ENCODE data around the gene TSHR.
"Not testable (repeated sequence)": the region's sequence is repeated elsewhere in the genome, so short reads cannot be mapped to it uniquely, and the experiment has no call there.

Gene TSHR

DNA sequence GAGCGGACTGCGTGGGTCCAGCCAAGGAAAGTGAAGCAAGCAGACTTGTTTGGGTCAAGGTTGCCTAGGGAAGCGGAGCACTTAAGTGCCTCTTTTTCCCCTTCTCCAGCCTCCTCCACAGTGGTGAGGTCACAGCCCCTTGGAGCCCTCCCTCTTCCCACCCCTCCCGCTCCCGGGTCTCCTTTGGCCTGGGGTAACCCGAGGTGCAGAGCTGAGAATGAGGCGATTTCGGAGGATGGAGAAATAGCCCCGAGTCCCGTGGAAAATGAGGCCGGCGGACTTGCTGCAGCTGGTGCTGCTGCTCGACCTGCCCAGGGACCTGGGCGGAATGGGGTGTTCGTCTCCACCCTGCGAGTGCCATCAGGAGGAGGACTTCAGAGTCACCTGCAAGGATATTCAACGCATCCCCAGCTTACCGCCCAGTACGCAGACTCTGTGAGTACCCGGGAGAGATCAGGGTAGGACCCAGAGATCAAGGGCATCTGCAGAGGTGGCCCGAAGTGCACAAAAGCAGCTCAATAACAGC is at the start of gene TSHR:
TSHR (plus strand) TSS at position 206 of the 526 bp plus-strand sequence; CDS start at position 266, 60 bp downstream.
- TF ChIP-seq, protein P1, sequence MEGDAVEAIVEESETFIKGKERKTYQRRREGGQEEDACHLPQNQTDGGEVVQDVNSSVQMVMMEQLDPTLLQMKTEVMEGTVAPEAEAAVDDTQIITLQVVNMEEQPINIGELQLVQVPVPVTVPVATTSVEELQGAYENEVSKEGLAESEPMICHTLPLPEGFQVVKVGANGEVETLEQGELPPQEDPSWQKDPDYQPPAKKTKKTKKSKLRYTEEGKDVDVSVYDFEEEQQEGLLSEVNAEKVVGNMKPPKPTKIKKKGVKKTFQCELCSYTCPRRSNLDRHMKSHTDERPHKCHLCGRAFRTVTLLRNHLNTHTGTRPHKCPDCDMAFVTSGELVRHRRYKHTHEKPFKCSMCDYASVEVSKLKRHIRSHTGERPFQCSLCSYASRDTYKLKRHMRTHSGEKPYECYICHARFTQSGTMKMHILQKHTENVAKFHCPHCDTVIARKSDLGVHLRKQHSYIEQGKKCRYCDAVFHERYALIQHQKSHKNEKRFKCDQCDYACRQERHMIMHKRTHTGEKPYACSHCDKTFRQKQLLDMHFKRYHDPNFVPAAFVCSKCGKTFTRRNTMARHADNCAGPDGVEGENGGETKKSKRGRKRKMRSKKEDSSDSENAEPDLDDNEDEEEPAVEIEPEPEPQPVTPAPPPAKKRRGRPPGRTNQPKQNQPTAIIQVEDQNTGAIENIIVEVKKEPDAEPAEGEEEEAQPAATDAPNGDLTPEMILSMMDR (IDR thresholded peaks at IDR 0.05; ENCODE audit: insufficient read depth, low read depth, low read length, missing control alignments): no peak
- H3K4me3 ChIP-seq (ENCODE audit: low read depth, low read length): no peak within 1 kb of the TSS
- DNase-seq (ENCODE audit: low read depth): no peak

DNA sequence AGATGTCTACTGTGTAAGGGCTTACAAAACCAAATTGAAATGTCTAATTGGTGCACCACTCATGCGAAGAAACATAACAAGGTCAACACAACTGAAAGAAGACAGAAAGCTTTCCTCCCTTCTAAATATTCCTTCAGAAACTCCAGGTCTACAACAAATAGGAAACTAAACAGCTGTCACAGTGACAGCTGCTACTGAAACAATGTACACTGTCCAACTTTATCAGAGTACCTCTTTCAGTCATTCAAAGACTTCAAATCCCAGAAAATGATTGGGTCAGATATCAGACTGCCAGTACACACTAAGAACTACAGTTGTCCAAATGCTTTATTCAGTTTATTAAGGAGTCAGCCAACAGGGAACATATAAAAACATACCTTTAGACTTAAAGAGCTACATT is 49.1 kb upstream of the TSHR start:
- no peak for DNase-seq (ENCODE audit: low read depth)
- no peak overlapping the region for H3K4me3 ChIP-seq (ENCODE audit: low read depth, low read length)
- TF ChIP-seq, protein P1 (IDR thresholded peaks at IDR 0.05; ENCODE audit: insufficient read depth, low read depth, low read length, missing control alignments): no peak

DNA sequence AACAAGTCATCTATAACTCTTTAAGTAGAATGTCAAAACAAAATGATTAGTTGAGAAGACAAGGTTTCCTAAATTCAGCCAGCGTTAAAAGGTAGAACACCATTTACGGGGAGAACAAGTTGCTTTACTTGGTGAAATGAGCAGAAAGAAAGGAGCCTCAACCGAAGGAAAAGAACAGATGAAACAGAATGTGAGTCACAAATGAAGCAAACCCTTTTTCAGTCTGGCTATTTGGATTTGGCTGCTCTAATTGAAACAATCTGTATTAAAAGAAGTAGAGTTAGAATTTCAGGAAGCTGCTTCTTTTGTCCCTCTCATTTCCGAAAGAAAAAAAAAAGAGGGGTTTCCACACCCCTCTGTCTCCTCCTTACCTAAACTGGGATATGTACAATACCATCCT is 48.5 kb upstream of the TSHR start:
- TF ChIP-seq, protein P1 (IDR thresholded peaks at IDR 0.05; ENCODE audit: insufficient read depth, low read depth, low read length, missing control alignments): no peak
- no peak overlapping the region for H3K4me3 ChIP-seq (ENCODE audit: low read depth, low read length)
- DNase-seq (ENCODE audit: low read depth): no peak

DNA sequence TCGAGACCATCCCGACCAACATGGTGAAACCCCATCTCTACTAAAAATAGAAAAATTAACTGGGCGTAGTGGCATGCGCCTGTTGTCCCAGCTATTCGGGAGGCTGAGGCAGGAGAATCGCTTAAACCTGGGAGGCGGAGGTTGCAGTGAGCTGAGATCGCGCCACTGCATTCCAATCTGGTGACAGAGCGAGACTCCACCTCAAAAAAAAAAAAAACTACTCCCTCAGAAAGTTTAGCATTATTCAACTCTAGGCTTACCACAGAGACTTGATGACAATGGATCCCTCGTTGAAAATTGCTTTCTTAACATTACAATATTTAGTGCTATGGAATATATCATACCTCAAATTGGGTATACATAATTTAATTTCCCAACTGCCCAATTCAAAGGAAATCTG is 43.4 kb upstream of the TSHR start:
- not testable (repeated sequence) for DNase-seq (ENCODE audit: low read depth); H3K4me3 ChIP-seq (ENCODE audit: low read depth, low read length)

DNA sequence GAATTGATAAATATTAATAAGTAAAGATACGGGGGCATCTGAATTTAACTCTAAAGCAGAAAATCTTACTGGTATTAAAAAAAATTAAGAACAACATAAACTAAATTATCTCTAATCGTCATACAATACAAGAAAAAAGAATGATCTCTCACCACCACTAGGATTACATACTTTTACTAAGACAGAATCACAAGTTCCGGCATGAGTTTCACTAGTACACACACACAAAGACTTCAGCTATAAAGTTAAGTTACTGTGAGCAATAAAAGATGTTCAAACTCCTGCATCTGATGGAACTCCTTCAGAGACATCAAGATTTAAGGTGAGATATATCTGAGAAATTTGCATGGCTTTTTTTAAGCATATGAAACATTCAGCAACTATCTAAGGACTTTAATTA is 35.8 kb upstream of the TSHR start:
- H3K4me3 ChIP-seq (ENCODE audit: low read depth, low read length): no peak overlapping the region
- TF ChIP-seq, protein P1 (IDR thresholded peaks at IDR 0.05; ENCODE audit: insufficient read depth, low read depth, low read length, missing control alignments): no peak
- DNase-seq (ENCODE audit: low read depth): no peak

DNA sequence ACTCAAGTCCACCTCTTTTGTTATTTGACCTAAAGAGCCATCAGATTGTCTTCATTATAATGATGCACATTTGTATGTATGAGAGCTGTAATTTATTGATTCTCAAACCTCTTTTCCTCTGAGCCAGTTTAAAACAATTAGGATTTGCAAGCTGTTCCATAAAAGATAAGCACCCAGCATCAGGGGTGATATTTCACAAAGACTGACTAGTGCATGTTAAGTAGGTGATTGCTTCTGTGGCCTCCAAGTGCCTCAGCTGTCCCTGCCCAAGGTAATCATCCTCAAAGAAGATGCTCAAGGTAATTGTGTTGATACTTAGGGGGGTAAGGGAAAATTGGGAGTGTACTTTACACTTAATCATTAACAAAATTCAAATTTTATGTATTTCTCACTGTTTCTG is 32.1 kb upstream of the TSHR start:
- TF ChIP-seq, protein P1 (IDR thresholded peaks at IDR 0.05; ENCODE audit: insufficient read depth, low read depth, low read length, missing control alignments): no peak
- H3K4me3 ChIP-seq (ENCODE audit: low read depth, low read length): no peak overlapping the region
- no peak for DNase-seq (ENCODE audit: low read depth)

DNA sequence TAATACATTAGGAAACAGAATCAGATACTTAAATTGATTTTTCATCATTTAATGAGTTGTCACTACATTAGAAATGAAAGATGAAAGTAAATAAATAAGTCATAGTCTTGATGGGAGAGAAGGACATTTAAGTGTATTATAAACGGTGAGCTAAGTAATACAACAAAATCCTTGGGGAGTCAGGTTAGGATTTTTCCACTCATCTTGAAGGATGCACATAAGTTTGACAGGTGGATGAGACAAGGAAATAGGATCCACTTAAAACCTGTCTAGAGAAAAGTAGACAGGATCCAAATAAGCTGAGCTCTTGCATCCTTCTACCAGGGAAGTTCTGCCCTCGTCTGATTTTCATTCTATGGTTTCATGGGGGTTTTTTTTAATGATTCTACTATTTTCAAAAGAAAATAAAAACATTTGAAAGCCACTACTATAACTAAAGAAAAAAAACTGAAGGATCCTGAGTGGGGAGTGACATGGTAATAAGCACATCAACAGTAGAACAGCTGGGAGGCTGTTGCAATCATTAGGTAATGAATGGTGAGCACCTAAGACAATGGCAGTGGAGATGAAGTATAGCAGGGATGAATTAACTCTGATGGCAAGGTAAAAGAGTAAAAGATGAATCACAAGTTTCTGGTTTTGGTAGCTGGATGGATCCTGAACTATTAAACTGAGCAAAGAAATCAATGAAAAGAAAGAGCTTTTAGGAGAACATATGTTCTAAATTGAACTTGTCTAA is 30.9 kb upstream of the TSHR start:
- TF ChIP-seq, protein P1 (IDR thresholded peaks at IDR 0.05; ENCODE audit: insufficient read depth, low read depth, low read length, missing control alignments): no peak
- no peak overlapping the region for H3K4me3 ChIP-seq (ENCODE audit: low read depth, low read length)
- DNase-seq (ENCODE audit: low read depth): no peak
